Measurements from ENCODE around the gene PF4V1. TPM values are rescaled to one million over a fixed set of nuclear protein-coding genes. Genes with fewer than 3 reads are reported as not detected.

Gene PF4V1
- total and polyA plus RNA-seq, 2 donors, result not detected

GRCh38 chr4:73853718-73854473 is 800 bp downstream of the PF4V1 start:
- H3K4me1 ChIP-seq (ENCODE audit: insufficient read depth), result no peaks in the 10 kb centered on the region
- no peak for DNase-seq (ENCODE audit: extremely low spot score)
- 34% methylated on average over 8 of the region's 8 CpGs for WGBS
- no peaks in the 10 kb centered on the region for H3K36me3 ChIP-seq (ENCODE audit: insufficient read depth)
- H3K27ac ChIP-seq (ENCODE audit: low read depth), result no peak overlapping the region
- no peak overlapping the region for H3K4me3 ChIP-seq (ENCODE audit: low read depth, low read length)

GRCh38 chr4:73855406-73855805 is 2.3 kb downstream of the PF4V1 start:
- DNase-seq (ENCODE audit: extremely low spot score), result no peak
- H3K4me1 ChIP-seq (ENCODE audit: insufficient read depth), result no peaks in the 10 kb centered on the region
- WGBS, result 75% methylated on average over 4 of the region's 4 CpGs
- no peaks in the 10 kb centered on the region for H3K36me3 ChIP-seq (ENCODE audit: insufficient read depth)
- H3K27ac ChIP-seq (ENCODE audit: low read depth), result no peak overlapping the region
- H3K4me3 ChIP-seq (ENCODE audit: low read depth, low read length), result no peak overlapping the region

- DNase-seq (ENCODE audit: extremely low spot score), result no peak
- Histone ChIP-seq H3K36me3 (ENCODE audit: insufficient read depth) (no peaks in the 10 kb centered on the region), H3K4me3 (ENCODE audit: low read depth, low read length) (no peak overlapping the region), H3K27ac (ENCODE audit: low read depth) (no peak overlapping the region), H3K4me1 (ENCODE audit: insufficient read depth) (no peaks in the 10 kb centered on the region)
Measured at GRCh38 chr4:73856518-73856917, 3.4 kb downstream of the PF4V1 start.

GRCh38 chr4:73859614-73860088 is 6.6 kb downstream of the PF4V1 start:
- Histone ChIP-seq H3K4me1 (ENCODE audit: insufficient read depth) (no peaks in the 10 kb centered on the region), H3K27ac (ENCODE audit: low read depth) (no peak overlapping the region), H3K36me3 (ENCODE audit: insufficient read depth) (no peaks in the 10 kb centered on the region), H3K4me3 (ENCODE audit: low read depth, low read length) (no peak overlapping the region)
- no peak for DNase-seq (ENCODE audit: extremely low spot score)

- 48% methylated on average over 4 of the region's 4 CpGs for WGBS
- no peak for DNase-seq (ENCODE audit: extremely low spot score)
- no peak overlapping the region for H3K27ac ChIP-seq (ENCODE audit: low read depth)
- H3K4me3 ChIP-seq (ENCODE audit: low read depth, low read length), result no peak overlapping the region
- no peaks in the 10 kb centered on the region for H3K36me3 ChIP-seq (ENCODE audit: insufficient read depth)
- H3K4me1 ChIP-seq (ENCODE audit: insufficient read depth), result no peaks in the 10 kb centered on the region
Measured at GRCh38 chr4:73860181-73860580, 7.1 kb downstream of the PF4V1 start.

- H3K4me3 ChIP-seq (ENCODE audit: low read depth, low read length), result no peak overlapping the region
- 85% methylated on average over 3 of the region's 3 CpGs for WGBS
- H3K27ac ChIP-seq (ENCODE audit: low read depth), result no peak overlapping the region
- DNase-seq (ENCODE audit: extremely low spot score), result no peak
- H3K36me3 ChIP-seq (ENCODE audit: insufficient read depth), result no peaks in the 10 kb centered on the region
- no peaks in the 10 kb centered on the region for H3K4me1 ChIP-seq (ENCODE audit: insufficient read depth)
Measured at GRCh38 chr4:73860917-73861316, 7.8 kb downstream of the PF4V1 start.

GRCh38 chr4:73862322-73862721 is 9.2 kb downstream of the PF4V1 start:
- no peaks in the 10 kb centered on the region for H3K4me1 ChIP-seq (ENCODE audit: insufficient read depth)
- no peaks in the 10 kb centered on the region for H3K36me3 ChIP-seq (ENCODE audit: insufficient read depth)
- DNase-seq (ENCODE audit: extremely low spot score), result no peak
- H3K4me3 ChIP-seq (ENCODE audit: low read depth, low read length), result no peak overlapping the region
- 31% methylated on average over 1 of the region's 1 CpG for WGBS
- no peak overlapping the region for H3K27ac ChIP-seq (ENCODE audit: low read depth)

- Histone ChIP-seq H3K4me1 (ENCODE audit: insufficient read depth) (no peaks in the 10 kb centered on the region), H3K4me3 (ENCODE audit: low read depth, low read length) (no peak overlapping the region), H3K27ac (ENCODE audit: low read depth) (no peak overlapping the region), H3K36me3 (ENCODE audit: insufficient read depth) (no peaks in the 10 kb centered on the region)
- DNase-seq (ENCODE audit: extremely low spot score), result no peak
- WGBS, result 76% methylated on average over 2 of the region's 2 CpGs
Measured at GRCh38 chr4:73864365-73864764, 11.3 kb downstream of the PF4V1 start.

- 88% methylated on average over 8 of the region's 8 CpGs for WGBS
Measured at GRCh38 chr4:73864961-73865360, 11.9 kb downstream of the PF4V1 start.

GRCh38 chr4:73865431-73866096 is 12.5 kb downstream of the PF4V1 start:
- Histone ChIP-seq H3K36me3 (ENCODE audit: insufficient read depth) (no peaks in the 10 kb centered on the region), H3K27ac (ENCODE audit: low read depth) (no peak overlapping the region), H3K4me1 (ENCODE audit: insufficient read depth) (no peaks in the 10 kb centered on the region), H3K4me3 (ENCODE audit: low read depth, low read length) (no peak overlapping the region)
- DNase-seq (ENCODE audit: extremely low spot score), result no peak
- 72% methylated on average over 5 of the region's 5 CpGs for WGBS

More at GRCh38 chr4:73864961-73865360, 11.9 kb downstream of the PF4V1 start:
- no peak overlapping the region for H3K27ac ChIP-seq (ENCODE audit: low read depth)
- H3K36me3 ChIP-seq (ENCODE audit: insufficient read depth), result no peaks in the 10 kb centered on the region
- H3K4me1 ChIP-seq (ENCODE audit: insufficient read depth), result no peaks in the 10 kb centered on the region
- no peak for DNase-seq (ENCODE audit: extremely low spot score)
- H3K4me3 ChIP-seq (ENCODE audit: low read depth, low read length), result no peak overlapping the region

- no peak overlapping the region for H3K4me3 ChIP-seq (ENCODE audit: low read depth, low read length)
- no peak for DNase-seq (ENCODE audit: extremely low spot score)
- no peaks in the 10 kb centered on the region for H3K36me3 ChIP-seq (ENCODE audit: insufficient read depth)
- no peaks in the 10 kb centered on the region for H3K4me1 ChIP-seq (ENCODE audit: insufficient read depth)
- 53% methylated on average over 2 of the region's 2 CpGs for WGBS
- no peak overlapping the region for H3K27ac ChIP-seq (ENCODE audit: low read depth)
Measured at GRCh38 chr4:73866246-73866645, 13.2 kb downstream of the PF4V1 start.

GRCh38 chr4:73867783-73868182 is 14.7 kb downstream of the PF4V1 start:
- 68% methylated on average over 3 of the region's 3 CpGs for WGBS
- Histone ChIP-seq H3K4me3 (ENCODE audit: low read depth, low read length) (no peak overlapping the region), H3K4me1 (ENCODE audit: insufficient read depth) (no peaks in the 10 kb centered on the region), H3K27ac (ENCODE audit: low read depth) (no peak overlapping the region), H3K36me3 (ENCODE audit: insufficient read depth) (no peaks in the 10 kb centered on the region)
- no peak for DNase-seq (ENCODE audit: extremely low spot score)

GRCh38 chr4:73868206-73869129 is 15.4 kb downstream of the PF4V1 start:
- 20% methylated on average over 16 of the region's 16 CpGs for WGBS
- no peak for DNase-seq (ENCODE audit: extremely low spot score)
- Histone ChIP-seq H3K36me3 (ENCODE audit: insufficient read depth) (no peaks in the 10 kb centered on the region), H3K4me3 (ENCODE audit: low read depth, low read length) (peak overlapping the region; percentile 46), H3K4me1 (ENCODE audit: insufficient read depth) (no peaks in the 10 kb centered on the region), H3K27ac (ENCODE audit: low read depth) (no peak overlapping the region)
